HG03520 (cell line): ENCODE measurements around the gene PPM1L.

Source experiments
- ATAC-seq: cut with Tn5 transposase; IDR thresholded peaks from one replicate; pipeline ENCODE4 v1.9.1; 2021; ENCODE audit warnings: mild to moderate bottlenecking, moderate library complexity; ENCODE audit not compliant: unreplicated experiment

PPM1L gene

GRCh38 chr3:160758929-160759577 lies 3.0 kb downstream of the PPM1L start:
- ATAC-seq, result no peak

DNA sequence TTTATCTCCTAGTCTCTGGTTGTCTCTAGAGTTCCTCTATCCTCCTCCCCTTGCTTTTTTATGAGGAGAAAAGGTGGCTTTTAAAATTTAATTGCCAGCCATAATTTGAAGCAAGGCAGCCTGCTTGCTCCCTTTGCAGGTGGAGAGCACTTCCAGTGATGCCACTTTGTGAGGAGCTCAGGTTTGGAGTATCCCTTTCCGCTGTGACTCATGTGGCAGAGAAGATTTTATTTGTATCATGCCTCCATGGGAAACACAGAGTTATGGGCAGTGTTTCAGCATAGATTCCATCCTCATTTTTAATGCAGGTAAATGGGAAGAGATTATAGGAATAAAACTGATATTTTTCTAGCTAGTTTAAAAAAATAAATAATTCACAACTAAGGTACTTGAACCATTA lies 7.0 kb downstream of the PPM1L start:
- ATAC-seq, result no peak

GRCh38 chr3:160765211-160765610 lies 9.2 kb downstream of the PPM1L start:
- ATAC-seq, result no peak

- no peak for ATAC-seq
These were observed 12.0 kb downstream of the PPM1L start for GRCh38 chr3:160768031-160768430.

DNA sequence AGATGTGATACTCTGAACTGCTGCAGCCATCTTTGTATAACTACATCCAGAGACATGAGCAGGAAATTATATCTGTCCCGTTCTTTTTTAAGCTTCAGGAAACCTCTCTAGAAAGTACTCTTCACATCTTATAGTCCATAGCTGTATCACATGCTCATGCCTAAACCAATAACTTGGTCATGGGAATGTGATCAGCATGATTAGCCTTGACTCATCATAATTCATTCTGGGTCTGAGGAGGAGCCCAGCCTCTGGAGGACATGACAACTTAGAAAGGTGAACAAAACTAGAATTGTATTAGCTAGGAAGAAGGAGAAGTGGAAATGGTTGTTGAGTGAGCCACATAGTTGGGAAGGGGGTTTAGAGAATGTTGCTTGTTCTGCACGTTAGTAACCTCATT lies 12.9 kb downstream of the PPM1L start:
- ATAC-seq, result no peak

DNA sequence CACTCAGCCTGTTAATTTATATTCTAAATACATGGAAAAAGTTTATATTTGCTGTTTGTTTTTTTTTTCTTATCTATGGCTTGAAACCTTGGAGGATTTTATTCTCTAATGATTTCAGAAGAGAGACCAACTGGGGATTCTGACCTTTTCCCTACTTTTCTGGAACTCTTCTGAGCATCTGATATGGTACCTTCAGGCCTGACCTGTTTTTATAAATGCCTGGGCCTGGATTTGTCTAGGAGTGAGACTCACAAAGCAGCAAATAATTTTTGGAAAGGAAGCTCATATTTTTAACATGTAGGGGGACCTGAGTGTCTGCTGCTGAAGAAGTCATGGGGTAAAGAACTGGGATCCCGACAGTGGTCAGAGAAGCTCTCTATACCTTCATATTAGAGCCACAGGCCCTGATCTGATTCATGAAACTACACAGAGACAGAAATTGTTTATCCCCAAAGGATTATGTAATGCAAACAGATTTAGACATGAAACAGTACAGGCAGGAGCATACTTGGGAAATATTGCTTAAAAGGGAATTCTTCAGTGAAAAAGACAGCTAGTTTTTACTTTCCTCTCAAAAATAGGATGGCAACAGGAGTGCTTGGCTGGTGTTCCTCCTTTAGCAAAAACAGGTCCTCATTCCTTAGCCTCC lies 15.9 kb downstream of the PPM1L start:
- ATAC-seq, result no peak

GRCh38 chr3:160773722-160774121 lies 17.7 kb downstream of the PPM1L start:
- no peak for ATAC-seq

DNA sequence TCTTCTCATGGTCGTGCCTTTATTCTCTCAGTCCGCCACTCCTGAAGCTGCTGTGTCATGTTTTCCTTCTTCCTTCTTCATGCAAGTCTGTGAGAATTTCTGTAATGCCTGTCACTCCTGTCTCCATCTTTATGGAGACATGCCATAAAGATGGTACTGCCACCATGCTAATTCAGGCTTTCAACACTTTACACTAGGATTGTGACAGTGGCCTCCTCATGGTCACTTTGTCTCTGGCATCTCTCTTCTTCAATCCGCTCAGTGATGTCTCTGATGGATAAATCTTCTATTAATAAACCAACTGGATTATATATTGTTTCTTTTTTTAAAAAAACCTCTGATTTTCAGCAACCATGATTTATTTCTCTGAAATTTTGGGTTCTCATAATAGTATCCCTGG lies 18.1 kb downstream of the PPM1L start:
- ATAC-seq, result no peak

- no peak for ATAC-seq
These were observed 22.4 kb downstream of the PPM1L start for GRCh38 chr3:160778480-160778879.

DNA sequence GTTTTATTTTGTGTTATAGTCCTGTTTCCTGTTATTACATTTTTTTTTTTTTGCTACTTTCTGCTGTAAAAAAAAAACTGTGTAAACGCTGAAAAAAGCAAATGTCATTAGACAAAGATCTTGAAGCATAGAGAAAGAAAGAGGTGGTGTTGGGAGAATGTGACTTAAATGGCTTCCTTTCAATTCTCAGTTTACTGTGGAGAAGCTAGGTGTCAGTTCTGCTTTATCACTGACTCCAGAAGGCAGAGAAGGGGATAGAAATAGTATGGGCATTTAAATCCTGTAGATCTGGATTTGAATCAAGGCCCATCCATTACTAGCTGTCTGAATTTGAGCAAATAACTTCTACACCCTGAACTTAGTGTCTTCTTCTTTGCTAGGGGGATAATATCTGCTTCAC lies 23.0 kb downstream of the PPM1L start:
- no peak for ATAC-seq

DNA sequence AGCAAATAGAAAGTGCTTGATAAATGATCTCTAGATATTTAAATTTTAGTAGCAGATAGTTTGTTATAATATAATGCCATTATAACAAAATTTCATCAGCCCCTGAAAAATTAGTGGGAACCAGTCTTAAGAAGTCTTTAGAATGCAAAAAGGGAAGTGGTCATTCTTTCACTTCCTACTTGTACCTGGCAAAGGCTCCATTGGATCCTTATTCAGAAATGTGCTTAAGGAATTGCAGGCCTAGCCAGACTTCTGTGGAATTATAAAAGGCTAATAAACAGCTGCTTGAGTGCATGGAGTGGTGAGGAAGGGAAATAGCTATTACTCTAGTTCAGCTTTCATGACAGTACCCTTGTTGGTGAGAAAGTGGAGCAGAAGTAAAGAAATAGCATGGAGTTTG lies 24.2 kb downstream of the PPM1L start:
- ATAC-seq, result no peak

GRCh38 chr3:160781402-160781801 lies 25.4 kb downstream of the PPM1L start:
- no peak for ATAC-seq

- no peak for ATAC-seq
These were observed 25.8 kb downstream of the PPM1L start for GRCh38 chr3:160781863-160782262.

DNA sequence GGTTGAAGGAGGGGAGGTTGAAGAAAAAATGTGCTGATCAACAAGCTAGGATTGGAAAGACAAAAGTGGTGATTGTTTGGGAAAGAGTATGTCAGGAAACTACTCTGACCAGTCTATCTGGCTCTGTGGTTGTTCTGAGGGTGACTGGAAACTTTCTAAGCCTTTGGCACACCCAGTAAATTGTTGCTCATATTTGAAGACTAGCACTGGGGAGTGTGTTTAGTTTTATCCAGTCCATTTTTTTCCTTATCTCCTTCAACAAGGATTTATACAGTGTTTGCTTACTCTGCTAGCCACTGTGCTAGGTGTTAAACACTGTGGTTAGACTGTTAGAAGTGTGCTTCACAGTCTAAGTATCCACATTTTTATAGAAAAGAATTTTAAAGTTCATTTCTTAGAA lies 28.8 kb downstream of the PPM1L start:
- ATAC-seq, result no peak

DNA sequence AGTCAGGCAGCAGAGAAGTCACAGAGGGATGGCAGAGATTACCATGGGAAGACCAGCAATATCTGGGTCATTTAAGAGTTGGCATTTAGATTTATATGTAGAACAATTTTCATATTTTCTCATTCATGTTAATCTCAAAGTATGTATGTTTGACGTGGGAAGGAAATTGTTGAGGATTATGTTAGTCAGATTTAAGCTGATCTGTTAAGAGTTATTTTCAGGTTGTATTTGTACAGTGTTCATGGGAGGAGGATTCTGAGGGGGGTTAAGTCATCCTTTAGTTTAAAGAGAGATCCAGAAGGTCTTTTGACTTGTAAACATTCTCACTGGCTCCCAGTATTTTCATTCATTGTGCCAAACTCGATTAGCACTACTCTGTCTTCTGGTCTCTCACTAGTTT lies 34.7 kb downstream of the PPM1L start:
- no peak for ATAC-seq

- no peak for ATAC-seq
These were observed 36.5 kb downstream of the PPM1L start for GRCh38 chr3:160792540-160792939.

- ATAC-seq, result no peak
These were observed 37.8 kb downstream of the PPM1L start for GRCh38 chr3:160793722-160794252.

- no peak for ATAC-seq
These were observed 40.2 kb downstream of the PPM1L start for GRCh38 chr3:160796089-160796812.

DNA sequence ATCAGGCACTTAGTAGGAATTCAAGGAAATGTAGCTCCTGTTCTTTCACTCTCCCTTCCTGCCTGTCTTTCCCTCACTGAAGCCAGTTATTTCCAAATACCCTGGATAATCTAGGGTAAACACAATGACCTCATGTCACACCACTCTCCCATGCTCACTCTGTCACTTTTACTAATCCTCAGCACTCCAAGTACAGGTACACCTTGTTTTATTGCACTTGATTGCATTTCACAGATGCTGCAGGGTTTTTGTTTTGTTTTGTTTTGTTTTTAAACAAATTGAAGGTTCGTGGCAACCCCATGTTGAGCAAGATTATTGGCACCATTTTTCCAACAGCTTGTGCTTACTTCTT lies 40.8 kb downstream of the PPM1L start:
- ATAC-seq, result no peak

GRCh38 chr3:160797356-160797755 lies 41.3 kb downstream of the PPM1L start:
- no peak for ATAC-seq

DNA sequence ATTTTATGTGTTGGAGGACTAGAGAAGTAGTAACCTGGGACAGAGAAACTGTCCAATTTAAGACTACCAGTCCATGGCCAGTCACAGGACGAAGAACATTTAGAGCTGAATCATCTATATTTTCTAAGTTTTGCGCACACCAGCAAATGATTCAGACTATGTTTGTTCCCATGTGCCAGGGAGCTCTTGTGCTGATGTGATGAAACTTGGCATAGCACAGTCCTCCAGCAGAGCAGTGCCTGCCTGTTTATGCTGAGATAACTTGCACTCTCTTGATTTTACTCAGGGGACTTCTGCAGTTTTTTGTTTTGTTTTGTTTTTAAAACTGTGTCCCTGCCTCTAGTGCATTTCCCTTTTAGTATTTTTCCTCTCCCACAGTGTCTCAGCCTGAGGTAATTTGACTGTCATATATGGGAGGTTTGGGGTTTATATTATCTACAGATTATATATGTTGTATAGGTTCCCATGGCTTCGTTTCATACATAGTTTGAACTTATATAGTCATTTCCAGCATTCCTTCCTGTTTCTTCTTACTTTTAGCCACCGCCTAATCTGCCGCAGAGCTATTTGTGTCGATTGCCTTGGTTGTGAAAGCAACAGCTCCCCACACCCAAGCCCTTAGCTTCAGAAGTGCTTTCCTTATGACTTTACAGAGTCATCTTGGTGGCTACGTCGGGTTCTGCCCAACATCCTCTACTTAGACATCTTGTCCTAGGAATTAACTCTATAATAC lies 45.5 kb downstream of the PPM1L start:
- ATAC-seq, result peak; percentile 88
